Measurements from ENCODE around the gene IRF8. TPM values are rescaled to one million over a fixed set of nuclear protein-coding genes. Genes with fewer than 3 reads are reported as not detected.

Gene IRF8
- total RNA-seq, 2 donors from 2014 or later: 0.24 to 0.75 TPM

GRCh38 chr16:85944572-85945423, 45.8 kb downstream of the IRF8 start:
- no peaks in the 10 kb centered on the region for H3K36me3 ChIP-seq (ENCODE audit: control insufficient read depth, insufficient read depth, low read length)
- WGBS, 2 experiments (ENCODE audit: insufficient coverage in 1 of 2, insufficient read length in 1 of 2): 80 to 89% methylated on average over 4 to 7 of the region's 7 CpGs
- no peak overlapping the region for H3K9ac ChIP-seq (ENCODE audit: extremely low read depth, low read length, poor library complexity, severe bottlenecking)
- no peak overlapping the region for H3K4me3 ChIP-seq (ENCODE audit: low read length)
- DNase-seq: no peak
- no peak overlapping the region for H3K27ac ChIP-seq (ENCODE audit: low read depth, low read length)
- H3K4me1 Mint-ChIP-seq: no peaks in the 10 kb centered on the region
- H3K9me3 Mint-ChIP-seq: no peaks in the 10 kb centered on the region
- H3K36me3 Mint-ChIP-seq (ENCODE audit: low read depth): no peaks in the 10 kb centered on the region
- no peak for TF ChIP-seq CTCF (conservative IDR thresholded peaks at IDR 0.05)
- no peak overlapping the region for H3K4me3 Mint-ChIP-seq
- H3K27ac Mint-ChIP-seq: no peak overlapping the region
- peaks cover 5% of the 10 kb centered on the region for H3K27me3 Mint-ChIP-seq (ENCODE audit: insufficient read depth)
- H3K27me3 ChIP-seq (ENCODE audit: control insufficient read depth, insufficient read depth, low read length, poor library complexity, severe bottlenecking): peaks cover 7% of the 10 kb centered on the region
- no peaks in the 10 kb centered on the region for H3K9me3 ChIP-seq (ENCODE audit: control insufficient read depth, low read length)
- H3K4me1 ChIP-seq (ENCODE audit: control insufficient read depth, insufficient read depth, low read length): no peaks in the 10 kb centered on the region

GRCh38 chr16:85945424-85945751, 46.4 kb downstream of the IRF8 start:
- Histone ChIP-seq H3K9me3 (ENCODE audit: control insufficient read depth, low read length) (no peaks in the 10 kb centered on the region), H3K36me3 (ENCODE audit: control insufficient read depth, insufficient read depth, low read length) (no peaks in the 10 kb centered on the region), H3K27ac (ENCODE audit: low read depth, low read length) (no peak overlapping the region), H3K9ac (ENCODE audit: extremely low read depth, low read length, poor library complexity, severe bottlenecking) (no peak overlapping the region), H3K4me1 (ENCODE audit: control insufficient read depth, insufficient read depth, low read length) (no peaks in the 10 kb centered on the region), H3K4me3 (ENCODE audit: low read length) (no peak overlapping the region), H3K27me3 (ENCODE audit: control insufficient read depth, insufficient read depth, low read length, poor library complexity, severe bottlenecking) (peaks cover 7% of the 10 kb centered on the region)
- Mint-ChIP-seq H3K27me3 (ENCODE audit: insufficient read depth) (peaks cover 5% of the 10 kb centered on the region), H3K4me1 (no peaks in the 10 kb centered on the region), H3K27ac (no peak overlapping the region), H3K36me3 (ENCODE audit: low read depth) (no peaks in the 10 kb centered on the region), H3K4me3 (no peak overlapping the region), H3K9me3 (no peaks in the 10 kb centered on the region)
- 89 to 90% methylated on average over 8 to 11 of the region's 11 CpGs for WGBS, 2 experiments (ENCODE audit: insufficient coverage in 1 of 2, insufficient read length in 1 of 2)
- DNase-seq: no peak
- TF ChIP-seq CTCF (conservative IDR thresholded peaks at IDR 0.05): no peak

GRCh38 chr16:85946541-85947124, 47.7 kb downstream of the IRF8 start:
- H3K4me3 Mint-ChIP-seq: no peak overlapping the region
- Histone ChIP-seq H3K27me3 (ENCODE audit: control insufficient read depth, insufficient read depth, low read length, poor library complexity, severe bottlenecking) (peaks cover 7% of the 10 kb centered on the region), H3K36me3 (ENCODE audit: control insufficient read depth, insufficient read depth, low read length) (no peaks in the 10 kb centered on the region), H3K9ac (ENCODE audit: extremely low read depth, low read length, poor library complexity, severe bottlenecking) (no peak overlapping the region), H3K4me3 (ENCODE audit: low read length) (no peak overlapping the region), H3K4me1 (ENCODE audit: control insufficient read depth, insufficient read depth, low read length) (no peaks in the 10 kb centered on the region), H3K27ac (ENCODE audit: low read depth, low read length) (peak overlapping the region; percentile 64), H3K9me3 (ENCODE audit: control insufficient read depth, low read length) (no peaks in the 10 kb centered on the region)
- H3K36me3 Mint-ChIP-seq (ENCODE audit: low read depth): no peaks in the 10 kb centered on the region
- H3K27ac Mint-ChIP-seq: no peak overlapping the region
- no peaks in the 10 kb centered on the region for H3K4me1 Mint-ChIP-seq
- DNase-seq: no peak
- 82 to 87% methylated on average over 8 to 13 of the region's 13 CpGs for WGBS, 2 experiments (ENCODE audit: insufficient coverage in 1 of 2, insufficient read length in 1 of 2)
- no peaks in the 10 kb centered on the region for H3K9me3 Mint-ChIP-seq
- H3K27me3 Mint-ChIP-seq (ENCODE audit: insufficient read depth): peaks cover 5% of the 10 kb centered on the region
- TF ChIP-seq CTCF (conservative IDR thresholded peaks at IDR 0.05): no peak

All from endodermal cell (in vitro differentiated cells).